Measurements from ENCODE around the gene PROM2.

PROM2 gene

DNA sequence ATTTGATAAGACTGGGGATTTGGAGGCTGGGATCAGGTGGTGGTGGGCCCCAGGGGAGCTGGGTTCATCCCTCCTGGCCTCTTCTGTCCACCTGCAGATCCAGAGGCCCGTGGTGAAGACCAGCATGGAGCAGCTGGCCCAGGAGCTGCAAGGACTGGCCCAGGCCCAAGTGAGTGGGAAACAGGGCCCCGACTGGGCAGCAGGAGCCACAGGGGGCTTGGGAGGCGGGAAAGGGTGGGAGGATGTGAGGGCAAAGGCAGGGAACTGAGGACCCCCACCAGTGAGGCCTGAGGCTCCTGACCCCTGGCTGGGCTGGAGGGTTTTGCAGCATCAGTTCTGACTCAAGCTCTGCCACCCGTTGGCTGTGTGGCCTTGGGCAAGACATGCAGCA lies 11.3 kb downstream of the PROM2 start:
- DNase-seq (ENCODE audit: low spot score), result no peak

DNA sequence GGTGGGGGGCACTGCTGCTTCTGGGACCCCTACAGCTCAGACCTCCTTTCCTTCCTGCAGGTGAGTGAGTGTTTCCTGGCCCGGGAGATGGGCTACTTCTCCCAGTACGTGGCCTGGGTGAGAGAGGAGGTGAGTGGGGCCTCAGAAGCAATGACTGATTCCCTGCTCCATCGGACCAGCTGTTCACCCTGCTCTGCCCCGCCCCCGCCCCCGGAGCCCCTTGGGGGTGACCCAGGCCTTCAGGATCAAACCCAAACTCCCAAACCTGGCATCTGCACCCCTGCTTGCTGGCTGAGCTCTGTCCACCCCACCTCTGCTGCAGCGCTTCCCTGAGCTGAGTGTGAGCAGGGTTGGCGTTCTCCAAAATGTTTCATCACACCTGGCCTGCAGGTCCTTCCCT lies 13.1 kb downstream of the PROM2 start:
- DNase-seq (ENCODE audit: low spot score), result no peak

DNA sequence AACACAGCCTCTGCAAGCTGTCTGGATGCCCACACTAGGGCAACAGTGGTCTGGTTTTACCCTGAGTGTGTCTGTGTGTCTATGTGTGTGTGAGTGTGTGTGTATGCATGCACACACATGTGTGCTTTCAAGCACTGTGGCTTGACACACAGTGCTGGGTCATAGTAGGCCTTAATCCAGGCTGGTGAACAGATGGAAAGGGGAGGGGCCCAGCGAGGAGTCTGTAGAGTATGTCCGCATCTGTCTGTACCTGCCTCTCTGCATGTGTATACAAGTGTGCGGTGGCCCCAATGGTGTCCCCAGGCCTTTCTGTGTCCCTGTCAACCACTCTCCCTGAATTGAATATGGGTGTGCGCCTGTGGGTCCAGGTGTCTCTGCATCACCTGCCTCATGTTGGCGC lies 13.6 kb downstream of the PROM2 start:
- DNase-seq (ENCODE audit: low spot score), result no peak

DNA sequence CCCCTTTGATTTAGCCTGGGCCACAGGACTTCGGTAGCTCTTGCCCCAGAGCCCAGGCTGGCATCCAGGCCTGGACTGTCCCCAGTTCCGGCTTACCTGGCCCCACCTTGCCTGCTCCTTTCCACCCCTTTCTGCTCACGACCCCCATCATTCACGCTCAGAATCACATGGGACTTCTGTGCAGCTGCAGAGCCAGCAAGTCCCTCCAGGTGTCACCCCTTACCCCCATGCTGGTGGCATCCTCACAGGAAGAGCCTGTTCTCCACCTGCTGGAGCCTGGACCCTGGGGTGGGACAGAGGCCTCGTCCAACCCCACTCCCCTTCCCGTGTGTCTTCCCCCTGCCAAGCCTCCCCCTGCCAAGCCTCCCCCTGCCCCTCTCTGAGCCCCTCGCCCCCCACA lies 15.0 kb downstream of the PROM2 start:
- no peak for DNase-seq (ENCODE audit: low spot score)

DNA sequence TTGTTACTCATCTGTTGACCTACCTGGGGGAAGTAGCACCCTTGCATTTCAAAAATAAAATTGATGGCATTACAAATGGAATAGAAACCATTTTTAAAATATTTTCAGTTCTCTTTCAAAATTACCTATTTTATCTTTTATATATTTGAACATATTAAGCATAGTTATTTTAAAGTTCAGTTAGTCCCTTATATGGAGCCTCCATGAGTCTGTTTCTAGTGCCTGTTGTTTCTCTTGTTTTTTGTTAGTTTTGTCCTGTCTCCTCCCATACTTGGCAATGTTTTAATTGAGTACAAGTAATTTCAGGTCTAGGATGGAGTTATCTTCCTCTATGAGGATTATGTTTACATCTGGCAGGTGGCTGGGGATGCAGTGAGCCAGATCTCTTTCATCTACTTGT lies 17.0 kb downstream of the PROM2 start:
- DNase-seq (ENCODE audit: low spot score), result no peak

DNA sequence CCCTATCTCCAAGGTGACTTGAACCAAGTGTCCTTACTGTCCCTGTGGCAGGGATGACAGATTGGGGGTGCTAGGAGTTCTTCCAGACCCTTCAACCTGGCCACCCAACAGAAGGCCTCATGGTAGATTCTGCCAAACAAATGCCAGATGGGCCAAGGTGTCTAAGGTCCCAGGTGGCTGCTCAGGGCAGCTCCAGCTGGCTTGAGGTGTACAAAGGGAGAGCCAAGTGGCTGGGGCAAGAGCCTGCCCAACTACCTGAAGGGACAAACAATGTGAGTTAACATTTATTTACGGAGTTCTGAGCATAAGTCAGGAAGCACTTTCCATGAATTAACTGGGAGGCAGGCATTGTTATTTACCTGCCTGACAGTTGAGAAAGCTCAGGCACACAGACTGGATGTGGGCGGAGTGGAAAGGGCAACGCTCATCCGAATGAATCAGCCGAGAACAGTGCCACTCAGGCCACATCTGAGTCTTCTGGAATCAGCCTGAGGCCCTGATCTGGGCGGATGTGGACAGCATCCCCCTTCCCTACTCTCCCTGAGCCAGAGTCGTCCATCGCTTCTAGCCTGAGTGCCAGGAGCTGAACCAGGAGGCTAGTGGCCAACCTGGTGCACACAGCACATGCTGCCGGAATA lies 18.5 kb downstream of the PROM2 start:
- no peak for DNase-seq (ENCODE audit: low spot score)

DNA sequence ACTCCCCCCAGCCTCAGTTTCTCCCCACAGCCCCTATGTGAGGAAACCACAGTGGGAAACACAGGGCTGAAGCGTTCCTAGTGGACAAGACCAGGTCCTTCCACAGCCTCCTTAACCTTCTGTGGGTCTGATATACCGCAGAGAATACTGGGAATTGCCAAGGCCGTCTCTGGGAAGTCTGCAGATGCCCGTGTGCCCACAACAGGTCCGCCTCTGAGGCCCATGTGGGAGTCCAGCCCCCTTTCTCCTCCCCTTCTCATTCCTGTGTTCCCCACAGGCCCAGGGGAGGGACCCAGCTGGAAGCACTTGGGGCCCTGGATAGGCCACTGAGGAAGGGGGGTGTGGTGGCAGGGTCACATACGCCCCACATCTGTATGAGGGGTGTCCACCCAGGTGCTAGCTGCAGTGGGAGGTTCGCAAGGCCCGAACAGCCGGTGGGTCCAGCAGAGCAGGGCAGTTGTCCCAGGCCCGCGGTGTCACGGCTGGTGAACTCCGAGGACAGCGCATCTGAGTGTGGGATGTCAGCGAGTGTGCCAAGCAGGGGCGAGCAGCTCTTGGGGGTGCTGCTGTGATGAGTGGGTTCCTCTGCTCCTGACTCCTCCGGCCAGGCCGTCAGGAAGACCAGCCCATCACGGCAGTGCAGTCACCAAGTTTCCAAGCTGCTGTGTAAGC lies 20.5 kb downstream of the PROM2 start:
- DNase-seq (ENCODE audit: low spot score), result no peak

DNA sequence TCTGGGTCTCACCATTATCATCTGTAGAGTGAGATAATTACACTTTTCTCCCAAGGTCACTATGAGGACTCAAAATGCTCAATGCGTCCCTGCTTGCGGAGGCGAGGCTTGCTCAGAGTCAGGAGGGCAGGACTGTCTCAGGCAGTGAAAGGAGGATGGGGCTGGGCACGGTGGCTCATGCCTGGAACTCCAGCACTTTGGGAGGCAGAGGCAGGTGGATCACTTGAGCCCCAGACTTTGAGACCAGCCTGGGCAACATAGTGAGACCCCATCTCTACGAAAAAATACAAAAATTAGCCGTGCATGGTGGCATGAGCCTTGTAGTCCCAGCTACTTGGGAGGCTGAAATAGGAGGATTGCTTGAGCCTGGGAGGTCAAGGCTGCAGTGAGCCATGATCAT lies 21.1 kb downstream of the PROM2 start:
- DNase-seq (ENCODE audit: low spot score), result no peak

DNA sequence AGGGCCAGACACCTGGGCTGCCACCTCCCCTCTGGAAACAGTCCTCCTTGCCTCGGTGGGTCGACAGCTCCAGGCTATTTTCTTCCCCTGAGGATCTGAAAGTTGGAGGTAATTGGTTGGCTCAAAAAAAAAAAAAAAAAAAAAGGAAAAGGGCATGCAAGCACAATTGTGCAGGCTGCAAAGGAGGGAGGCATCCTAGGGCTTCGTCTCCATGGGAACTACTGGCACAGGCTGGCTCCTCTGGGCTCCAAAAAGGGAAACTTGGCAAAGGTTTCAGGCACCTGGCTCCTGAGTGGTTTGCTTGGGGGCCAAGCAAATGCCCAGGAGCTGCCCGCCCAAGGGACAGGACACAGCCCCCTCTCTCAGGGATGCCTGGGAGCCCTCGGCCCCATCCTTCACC lies 21.8 kb downstream of the PROM2 start:
- no peak for DNase-seq (ENCODE audit: low spot score)

DNA sequence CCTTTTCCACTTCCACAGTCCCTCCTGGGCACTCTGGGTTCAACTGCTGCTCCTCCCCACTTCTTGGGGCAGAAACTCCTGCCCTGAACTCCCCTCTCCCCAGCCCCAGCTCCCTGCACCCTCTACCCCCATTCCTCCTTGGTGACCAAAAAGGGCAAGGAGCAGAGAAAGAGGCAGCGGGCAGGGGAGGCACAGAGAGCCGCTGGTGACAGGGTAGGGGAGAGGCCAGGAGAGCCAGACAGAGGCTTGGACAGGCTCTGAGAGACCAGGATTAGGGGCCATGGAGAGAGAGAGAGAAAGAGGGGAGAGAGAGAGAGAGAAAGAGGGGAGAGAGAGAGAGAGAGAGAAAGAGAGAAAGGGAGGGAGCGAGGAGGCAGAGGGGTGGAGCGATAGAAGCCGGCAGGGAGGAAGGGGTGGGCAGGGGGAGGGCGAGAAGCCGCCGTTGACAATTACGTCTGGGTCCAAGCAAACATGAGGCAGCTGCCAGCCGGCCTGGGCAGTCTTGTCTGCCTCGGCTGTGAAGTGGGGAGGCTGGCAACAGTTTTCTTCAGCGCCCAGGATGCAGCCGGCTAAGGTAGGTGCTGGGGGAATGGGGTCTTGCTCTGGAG lies 22.7 kb downstream of the PROM2 start, which contains the start of gene KCNIP3:
Gene KCNIP3 (plus strand): TSS at position 468 of the 608 bp plus-strand sequence. CDS start 92 bp downstream, at position 560.
- DNase-seq (ENCODE audit: low spot score), result no peak

DNA sequence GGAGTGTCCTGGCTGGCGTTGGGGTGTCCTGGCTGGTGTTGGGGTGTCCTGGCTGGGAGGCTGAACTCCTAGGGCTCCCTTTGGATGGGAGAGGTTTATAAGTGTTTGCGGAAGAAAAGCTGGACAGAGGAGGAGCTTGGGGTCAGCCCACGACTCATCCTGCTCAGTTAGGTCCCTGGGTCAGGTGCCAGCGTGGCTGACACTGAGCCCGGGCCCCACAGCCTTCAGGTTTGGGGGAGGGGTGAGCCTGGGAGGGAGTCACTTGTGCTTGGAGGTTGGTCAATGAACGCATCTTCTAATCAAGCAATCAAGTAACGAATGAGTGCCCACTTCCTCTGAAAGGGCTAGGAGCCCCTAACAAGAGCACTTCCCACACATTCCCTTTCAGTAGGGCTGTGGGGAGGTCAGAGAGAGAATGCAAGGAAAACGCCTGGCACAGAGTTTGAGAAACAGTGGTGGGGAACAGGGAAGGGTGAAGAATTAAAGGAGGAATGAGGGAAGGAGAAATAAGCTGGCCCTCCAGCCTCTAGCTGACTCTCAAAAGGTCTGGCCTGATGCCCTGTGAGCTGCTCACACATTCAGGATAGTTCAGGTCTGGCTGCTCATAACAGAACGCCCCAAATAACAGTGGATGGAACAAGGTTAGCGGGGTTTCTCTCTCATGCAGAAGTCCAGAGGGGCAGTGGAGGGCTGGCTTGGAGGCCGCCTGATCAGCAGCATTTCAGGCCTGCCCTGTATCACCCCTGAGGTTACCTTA lies 23.6 kb downstream of the PROM2 start:
- no peak for DNase-seq (ENCODE audit: low spot score)

DNA sequence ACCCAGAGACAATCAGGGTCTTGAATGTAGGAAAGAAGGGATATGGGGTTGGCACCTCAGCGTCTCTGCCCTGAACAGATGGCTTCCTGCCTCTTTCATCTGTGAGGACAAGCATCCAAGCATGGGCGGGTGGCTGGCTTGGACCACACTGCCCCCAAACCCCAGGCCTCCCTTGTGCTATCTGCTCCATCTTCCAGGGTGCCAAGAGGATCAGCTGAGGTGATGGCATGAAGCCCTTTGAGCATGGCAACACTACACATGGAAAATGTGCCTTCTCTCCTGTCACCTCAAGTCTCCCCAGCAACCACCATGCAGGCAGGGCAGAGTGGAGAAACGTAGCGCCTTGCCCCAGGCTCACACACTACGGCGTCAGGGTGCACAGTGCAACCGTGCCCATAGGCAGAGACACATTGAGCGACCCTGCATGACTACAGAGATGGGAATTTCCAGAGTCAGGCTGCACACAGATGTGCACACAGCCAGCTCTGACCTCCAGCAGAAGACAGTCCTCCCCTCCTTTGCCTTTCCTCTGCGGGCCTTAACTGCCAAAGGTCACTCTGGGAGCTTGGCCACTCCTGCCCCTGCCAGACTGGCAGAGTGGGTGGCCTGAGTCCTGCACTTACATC lies 24.4 kb downstream of the PROM2 start:
- DNase-seq (ENCODE audit: low spot score), result no peak

DNA sequence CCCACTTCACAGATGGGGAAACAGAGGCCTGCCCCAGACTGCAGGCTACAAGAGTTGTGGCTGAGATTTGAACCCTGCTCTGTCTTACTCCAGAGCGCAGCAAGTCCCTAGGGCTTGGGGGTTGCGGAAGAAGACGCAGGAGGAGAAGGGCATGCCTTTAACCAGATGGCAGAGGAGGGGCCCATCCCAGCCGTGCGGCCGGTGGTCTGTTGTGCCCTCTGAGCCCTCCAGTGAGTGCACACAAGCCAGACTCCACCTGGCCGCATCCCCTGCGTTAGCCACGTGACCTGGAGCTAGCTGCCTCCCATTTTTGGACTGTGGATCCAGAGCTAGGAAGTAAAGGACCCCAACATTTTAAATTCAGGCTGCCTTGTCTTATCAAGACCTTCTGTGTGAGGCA lies 25.7 kb downstream of the PROM2 start:
- DNase-seq (ENCODE audit: low spot score), result no peak

DNA sequence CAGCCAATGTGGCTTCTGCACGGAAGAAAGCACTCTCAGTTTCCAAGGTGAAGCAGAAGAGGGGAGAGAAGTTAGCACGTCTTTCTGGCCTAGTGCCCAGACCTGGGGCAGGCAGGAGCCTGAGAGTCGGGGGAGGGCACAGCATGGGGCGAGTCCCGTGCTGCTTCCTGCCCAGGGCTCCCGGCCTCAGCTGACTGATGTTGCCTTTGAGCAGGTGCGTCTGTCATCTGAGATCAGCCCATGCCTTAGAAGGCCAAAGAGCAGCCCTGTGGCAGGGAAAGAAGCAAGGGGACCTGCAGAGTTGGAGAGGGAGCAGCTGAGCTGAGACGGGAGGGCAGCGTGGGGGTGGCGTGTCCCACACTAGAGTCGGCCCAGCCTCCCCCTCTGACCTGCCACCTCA lies 26.2 kb downstream of the PROM2 start:
- DNase-seq (ENCODE audit: low spot score), result no peak

DNA sequence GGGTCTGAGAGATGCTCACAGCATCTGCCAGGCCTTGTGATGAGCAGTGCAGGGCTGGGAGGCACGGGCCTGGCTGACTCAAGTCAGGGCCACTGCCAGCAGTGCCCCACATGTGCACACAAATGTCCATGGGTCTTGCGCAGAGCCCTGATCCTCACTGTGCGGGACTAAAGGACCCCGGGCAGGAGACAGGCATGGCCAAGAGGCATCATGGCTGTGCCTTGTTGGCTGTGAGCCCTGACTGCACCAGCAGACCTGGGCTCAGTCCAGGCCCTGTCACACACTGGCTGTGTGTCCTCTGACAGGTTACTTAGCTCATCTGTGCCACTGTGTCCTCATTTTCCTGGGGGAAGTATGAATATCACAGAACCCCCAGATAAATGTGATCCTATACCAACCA lies 26.9 kb downstream of the PROM2 start:
- DNase-seq (ENCODE audit: low spot score), result no peak

DNA sequence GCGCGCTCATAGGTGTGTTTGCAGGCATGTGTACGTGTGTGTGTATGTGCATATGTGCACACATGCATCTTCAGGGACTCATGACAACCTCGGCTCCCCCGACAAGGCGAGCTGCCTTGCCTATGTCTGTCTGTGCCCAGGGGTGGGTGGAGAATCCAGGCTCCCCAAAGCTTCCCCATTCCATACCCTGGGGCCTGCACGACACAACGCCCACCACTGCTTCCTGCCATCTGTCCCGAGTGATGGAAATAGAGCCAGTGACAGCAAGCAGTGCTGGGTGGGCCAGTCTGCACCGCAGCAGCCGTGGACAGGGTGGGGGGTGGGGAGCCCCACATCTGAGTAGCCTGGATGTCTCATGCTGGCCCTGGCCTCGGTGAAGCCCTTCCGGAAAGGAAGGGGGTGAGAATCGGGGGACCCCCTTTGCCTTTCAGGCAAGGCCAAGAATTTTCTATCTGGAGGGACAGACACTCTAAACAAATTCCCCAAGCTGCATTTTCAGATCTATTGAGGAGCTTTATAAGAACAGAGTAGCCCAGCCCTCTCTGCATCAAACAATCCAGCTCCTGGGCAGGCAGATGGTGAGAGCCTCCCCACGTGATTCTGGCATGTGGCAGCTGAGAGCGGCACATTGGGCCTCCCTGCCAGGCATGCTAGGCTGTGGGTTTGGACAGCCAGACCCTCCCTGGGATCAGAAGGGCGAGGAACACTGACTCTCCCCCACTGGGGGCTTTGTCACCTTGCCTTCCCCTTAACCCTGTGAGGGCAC lies 27.8 kb downstream of the PROM2 start:
- DNase-seq (ENCODE audit: low spot score), result no peak

DNA sequence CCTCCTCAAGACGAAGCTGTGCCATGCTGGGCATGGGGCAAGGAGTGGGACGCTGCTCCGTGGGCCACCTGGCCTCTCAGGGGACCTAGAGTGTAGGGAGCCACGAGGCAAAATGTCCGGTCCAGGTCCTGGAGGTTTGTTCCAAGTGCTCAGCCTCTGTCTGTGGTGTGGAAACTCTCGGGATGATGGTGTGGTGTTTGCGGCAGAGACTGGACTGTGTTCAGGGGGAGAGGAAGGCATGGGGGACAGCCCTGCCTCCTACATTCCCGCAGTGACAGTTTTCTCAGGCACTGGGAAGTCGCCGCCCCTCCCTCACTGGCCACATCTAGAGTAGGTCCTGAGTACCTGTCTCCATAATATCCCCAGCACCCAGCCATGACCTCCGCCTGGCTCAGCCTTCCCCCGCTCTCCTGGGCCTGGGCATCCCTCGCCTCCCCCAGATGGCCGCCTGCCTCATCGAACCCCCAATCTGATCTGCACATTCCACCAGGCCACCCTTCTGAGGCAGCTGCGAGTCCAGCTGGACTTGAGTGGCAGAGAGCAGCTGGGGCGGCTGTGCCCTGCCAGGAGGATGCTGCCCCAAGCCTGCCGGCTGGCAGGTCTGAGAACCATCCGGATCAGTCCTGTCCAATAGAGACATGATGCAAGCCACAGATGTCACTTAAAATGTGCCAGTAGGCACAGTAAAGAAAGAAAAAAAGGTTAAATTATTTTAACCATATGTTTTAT lies 29.1 kb downstream of the PROM2 start:
- DNase-seq (ENCODE audit: low spot score), result no peak

DNA sequence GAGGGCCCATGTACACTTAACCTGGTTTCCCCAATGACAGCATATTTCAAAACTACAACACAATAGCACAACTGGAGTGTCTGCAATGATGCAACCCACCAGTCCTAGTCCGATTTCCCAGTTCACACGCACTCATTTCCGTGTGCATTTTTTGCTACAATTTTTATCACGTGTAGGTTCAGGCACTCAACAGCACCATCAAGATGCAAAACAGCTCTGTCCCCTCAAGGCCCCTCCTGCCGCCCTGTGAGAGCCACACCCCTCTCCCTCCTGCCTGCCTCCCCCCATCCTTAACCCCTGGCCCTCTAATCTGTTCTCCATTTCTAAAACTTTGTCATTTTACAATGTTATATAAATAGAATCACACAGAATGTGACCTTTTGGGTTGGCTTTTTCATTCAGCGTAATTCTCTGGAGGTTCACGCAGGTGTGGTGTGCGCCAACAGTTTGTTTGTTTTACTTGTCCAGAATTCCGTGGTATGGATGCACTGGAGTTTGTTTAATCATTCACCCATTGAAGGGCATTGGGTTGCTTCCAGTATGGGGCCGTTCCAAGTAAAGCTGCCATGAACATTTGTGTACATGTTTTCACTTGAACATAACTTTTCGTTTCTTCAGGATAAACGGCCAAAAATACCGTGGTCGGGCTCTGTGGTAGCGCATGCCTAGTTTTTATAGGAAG lies 31.3 kb downstream of the PROM2 start:
- DNase-seq (ENCODE audit: low spot score), result no peak

DNA sequence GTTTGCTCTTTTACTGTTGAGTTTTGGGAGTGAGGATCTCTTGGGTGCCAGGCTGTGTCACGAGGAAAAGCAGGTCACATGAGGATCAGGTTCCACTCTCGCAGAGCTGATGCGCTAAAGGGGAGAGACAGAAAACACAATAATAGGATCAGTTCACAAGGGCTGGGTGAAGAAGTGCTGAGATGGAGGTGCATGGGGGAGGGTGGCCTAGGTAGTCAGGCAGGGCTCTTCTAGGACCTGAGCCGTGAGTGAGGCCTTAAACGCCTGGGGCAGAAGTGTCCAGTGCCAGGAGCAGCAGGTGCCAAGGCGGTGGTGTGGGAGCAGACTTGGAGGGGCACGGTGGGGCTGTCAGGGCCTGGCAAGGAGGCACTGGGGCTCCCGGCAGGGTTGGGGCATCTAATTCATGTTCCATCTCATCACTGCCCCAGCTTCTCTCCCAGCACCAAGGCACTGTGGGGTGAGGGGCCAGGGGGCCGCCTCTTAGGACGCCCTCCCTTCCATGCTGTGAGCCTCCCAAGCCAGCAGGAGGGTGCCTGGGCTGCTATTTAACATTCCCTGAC lies 32.2 kb downstream of the PROM2 start:
- DNase-seq (ENCODE audit: low spot score), result no peak

DNA sequence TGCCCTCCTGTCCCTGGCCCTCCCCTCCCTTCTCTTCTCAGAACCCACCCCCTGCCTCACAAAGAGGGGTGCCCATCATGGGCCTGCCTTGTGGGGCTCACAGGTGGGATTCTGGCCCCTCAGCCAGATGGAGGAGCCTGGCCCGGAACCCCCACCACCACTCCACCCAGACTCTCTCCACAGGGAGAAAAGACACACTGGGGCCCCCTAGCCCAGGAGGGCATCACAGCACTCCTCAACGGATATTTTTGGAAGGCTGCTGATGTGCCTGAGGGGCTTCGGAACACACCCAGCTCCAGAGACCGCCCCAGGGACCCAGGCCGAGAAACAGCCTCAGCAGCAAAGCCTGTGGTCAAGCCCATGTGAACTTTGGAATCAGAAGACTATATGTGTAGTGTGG lies 32.8 kb downstream of the PROM2 start:
- DNase-seq (ENCODE audit: low spot score), result no peak

All from hematopoietic multipotent progenitor cell treated with erythropoietin and hydrocortisone succinate and interleukin-3 and kit ligand, for 15 days (in vitro differentiated cells).